Fibroblast of mammary gland (primary cell): ENCODE measurements around the gene SPATA31C2.
"Not testable (repeated sequence)": the region's sequence is repeated elsewhere in the genome, so short reads cannot be mapped to it uniquely, and the experiment has no call there.

Experiments
- DNase-seq: peaks from one replicate; pipeline ENCODE4 v3.0.0-alpha.2; 2010; ENCODE audit warnings: low read depth
- H3K4me3 ChIP-seq: 2 replicates; pipeline ENCODE4 v1.5.1; 2011; ENCODE audit warnings: low read depth, mild to moderate bottlenecking, low read length, moderate library complexity; ENCODE audit not compliant: control insufficient read depth
- TF ChIP-seq, protein P1 (sequence below): conservative IDR thresholded peaks from 2 replicates; pipeline ENCODE4 v1.5.1; 2011; ENCODE audit warnings: low read depth, low read length, inconsistent platforms; ENCODE audit not compliant: control insufficient read depth, insufficient read depth

The SPATA31C2 gene

DNA sequence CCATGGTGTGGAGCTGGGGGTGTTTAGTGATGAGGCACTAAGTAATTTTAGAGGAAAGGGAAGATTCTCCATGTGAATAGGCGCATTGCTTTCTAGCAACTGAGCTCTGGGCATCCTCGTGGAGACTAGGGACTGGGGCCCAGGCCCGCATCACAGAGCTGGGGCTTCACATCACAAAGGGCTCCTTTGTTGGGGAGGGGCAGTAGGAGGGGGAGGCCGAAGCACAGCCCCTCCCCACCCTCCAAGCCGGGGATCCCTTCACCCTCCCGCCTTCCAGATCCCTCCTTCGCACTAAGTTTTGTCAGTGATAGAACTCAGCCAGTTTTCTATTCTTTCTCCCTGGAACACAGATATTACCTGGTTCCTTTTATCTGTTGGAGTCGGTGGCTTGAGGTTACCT, at the start of gene SPATA31C2:
SPATA31C2 (minus strand) TSS at position 101 of the 400 bp plus-strand sequence; CDS start at position 72, 29 bp downstream.
- DNase-seq, result not testable (repeated sequence)

DNA sequence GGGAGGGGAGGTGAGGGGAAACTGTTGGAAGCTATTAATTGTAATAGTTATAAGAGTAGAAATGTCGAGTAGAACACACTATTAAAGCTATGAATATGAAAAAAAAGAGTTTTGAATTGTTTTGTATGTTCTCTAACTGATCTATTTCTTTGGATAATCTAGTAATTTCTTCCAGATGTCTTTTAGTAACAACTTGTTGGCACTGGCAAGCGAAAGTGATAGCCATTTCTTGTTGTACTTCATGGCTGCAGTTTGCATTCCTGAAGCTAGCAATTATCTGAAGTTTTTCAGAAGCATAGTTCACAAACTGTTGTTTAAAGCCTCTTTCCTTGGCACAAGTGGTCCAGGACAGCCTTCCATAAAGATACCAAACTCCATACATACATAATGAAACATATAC, 49.4 kb upstream of the SPATA31C2 start:
- DNase-seq, result peak; percentile 41
- no peak overlapping the region for H3K4me3 ChIP-seq
- TF ChIP-seq, protein P1, sequence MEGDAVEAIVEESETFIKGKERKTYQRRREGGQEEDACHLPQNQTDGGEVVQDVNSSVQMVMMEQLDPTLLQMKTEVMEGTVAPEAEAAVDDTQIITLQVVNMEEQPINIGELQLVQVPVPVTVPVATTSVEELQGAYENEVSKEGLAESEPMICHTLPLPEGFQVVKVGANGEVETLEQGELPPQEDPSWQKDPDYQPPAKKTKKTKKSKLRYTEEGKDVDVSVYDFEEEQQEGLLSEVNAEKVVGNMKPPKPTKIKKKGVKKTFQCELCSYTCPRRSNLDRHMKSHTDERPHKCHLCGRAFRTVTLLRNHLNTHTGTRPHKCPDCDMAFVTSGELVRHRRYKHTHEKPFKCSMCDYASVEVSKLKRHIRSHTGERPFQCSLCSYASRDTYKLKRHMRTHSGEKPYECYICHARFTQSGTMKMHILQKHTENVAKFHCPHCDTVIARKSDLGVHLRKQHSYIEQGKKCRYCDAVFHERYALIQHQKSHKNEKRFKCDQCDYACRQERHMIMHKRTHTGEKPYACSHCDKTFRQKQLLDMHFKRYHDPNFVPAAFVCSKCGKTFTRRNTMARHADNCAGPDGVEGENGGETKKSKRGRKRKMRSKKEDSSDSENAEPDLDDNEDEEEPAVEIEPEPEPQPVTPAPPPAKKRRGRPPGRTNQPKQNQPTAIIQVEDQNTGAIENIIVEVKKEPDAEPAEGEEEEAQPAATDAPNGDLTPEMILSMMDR, result no peak

More for the DNA sequence above, at the start of gene SPATA31C2:
- H3K4me3 ChIP-seq, result not testable (repeated sequence)

DNA sequence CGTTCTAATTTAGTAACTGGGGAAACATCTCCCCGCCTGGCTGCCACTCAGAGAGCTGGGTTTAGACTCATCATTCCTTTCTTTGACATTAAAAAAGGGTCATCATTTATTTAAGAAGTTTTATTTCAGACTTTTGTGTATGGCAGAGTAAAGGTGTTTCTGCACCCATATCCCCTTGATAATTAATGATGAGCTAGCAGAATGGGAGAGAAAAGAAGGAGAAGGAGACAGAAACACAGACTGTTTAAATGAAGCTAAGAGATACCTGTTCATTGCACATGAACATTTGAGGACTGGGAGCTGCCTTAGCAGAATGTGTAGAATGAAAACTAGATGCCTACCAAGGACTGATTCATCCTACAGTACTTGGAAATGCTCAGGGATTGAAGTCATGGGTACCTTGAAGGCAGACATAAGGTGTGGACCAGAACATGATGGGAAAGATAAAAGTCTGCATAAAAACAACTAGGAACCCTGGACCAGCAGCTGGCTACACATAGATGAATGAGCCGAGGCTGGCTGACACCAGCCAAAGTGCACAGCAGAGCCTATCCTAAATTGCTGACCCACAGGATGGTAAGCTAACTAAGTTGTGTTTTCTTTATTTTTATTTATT, 48.3 kb upstream of the SPATA31C2 start:
- H3K4me3 ChIP-seq, result no peak overlapping the region
- DNase-seq, result no peak
- TF ChIP-seq, protein P1, result no peak

DNA sequence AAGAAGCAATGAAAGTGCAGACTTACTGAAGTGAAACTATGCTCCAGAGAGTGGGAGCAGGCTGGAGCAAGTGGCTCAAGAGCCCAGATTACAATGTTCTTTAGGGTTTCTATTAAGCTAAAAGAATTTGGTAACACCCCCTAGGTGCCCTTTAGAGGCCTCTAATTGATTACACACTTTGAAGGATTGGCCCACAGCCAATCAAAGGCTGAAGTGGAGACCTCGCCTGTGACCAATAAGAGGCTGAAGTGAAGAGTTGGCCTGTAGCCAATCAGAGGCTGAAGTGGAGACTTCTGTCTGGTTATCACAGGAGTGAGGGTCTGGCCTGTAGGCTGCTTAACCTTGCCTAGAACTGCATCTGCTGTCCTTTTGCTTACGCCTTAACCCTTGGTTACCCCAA, 46.7 kb upstream of the SPATA31C2 start:
- DNase-seq, result no peak
- TF ChIP-seq, protein P1, result no peak
- H3K4me3 ChIP-seq, result no peak overlapping the region

DNA sequence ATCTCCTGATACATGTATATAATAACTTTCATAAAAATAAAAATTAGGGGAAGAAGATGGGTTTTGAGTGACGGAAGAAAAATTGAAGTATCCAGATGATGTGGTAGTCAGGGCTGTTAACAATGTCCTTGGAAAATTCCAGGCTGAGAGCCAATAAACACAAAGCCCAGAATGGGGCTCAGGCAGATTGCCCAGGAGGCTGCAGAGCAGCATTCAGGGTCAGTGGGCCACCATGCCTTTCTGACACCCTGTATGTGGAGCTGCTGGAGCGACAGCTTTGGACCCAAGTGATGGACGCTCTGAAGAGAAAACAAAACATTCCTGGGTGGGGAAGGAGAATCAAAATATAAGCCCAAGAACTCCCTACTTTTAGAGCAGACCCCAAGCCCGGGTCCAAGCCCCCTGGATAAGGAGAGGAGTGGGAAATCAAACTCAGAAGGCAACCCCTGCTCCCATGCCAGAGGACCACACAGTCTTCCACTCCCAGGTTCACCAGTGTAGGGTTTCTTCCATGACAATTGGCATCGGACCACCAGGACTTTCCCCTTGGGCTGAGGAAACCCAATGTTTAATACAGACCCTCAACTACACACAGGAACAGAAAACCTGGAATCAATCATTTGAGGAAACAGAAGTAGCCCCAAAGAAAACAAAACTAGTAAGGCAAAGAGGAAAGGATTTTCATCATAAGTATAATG, 45.7 kb upstream of the SPATA31C2 start:
- TF ChIP-seq, protein P1, result no peak
- DNase-seq, result no peak
- H3K4me3 ChIP-seq, result no peak overlapping the region

DNA sequence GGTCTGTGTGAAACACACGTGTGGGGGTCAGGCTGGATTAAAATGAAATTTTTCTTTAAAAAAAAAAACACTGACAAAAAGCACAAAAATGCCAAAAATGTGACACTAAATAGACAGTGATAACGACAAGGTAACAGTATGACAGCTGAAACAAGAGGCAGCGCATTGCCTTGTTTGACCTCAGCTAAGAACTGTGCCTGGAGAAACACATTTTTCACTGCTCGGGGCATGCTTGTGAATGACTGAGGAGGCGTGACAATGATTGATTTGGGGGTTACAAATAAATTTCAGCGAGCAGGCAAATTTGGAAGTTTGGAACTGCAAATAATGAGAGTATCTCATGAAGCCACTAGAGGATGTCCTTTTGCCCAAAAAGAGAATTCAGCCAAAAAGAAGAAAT, 44.2 kb upstream of the SPATA31C2 start:
- DNase-seq, result no peak
- TF ChIP-seq, protein P1, result no peak
- no peak overlapping the region for H3K4me3 ChIP-seq

DNA sequence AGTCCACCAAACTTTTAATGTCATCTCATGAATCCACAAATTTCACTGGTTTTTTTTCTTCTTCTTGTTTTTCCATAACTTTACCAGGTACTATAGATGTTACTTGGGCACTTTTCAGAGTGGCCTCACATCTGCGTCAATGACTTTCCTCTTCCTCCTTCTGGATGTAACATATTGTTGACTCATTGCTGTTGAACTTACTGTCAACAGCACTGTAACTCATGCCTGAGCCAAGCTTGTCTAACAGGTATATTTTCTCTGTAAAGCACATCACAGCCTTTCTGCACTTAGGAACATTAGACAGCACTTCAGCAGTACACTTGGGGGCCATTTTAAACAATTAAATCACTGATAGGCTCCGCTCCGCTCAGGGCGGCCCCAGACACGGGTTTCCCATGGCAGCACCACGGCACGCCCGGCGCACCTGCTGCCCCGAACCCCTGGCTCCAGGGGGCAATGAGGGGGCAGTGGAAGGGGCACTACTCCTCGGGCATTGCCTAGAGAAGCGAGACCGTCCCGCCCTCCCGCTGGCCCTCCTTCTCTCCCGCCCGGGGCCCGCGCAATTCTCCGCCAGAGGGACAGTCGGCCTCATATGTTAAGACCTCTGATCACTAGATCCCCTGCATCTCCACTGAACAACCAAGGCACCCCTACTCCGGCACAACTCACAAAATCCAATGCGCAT, 41.9 kb upstream of the SPATA31C2 start:
- TF ChIP-seq, protein P1, result no peak
- H3K4me3 ChIP-seq, result no peak overlapping the region
- DNase-seq, result no peak
